Keratinocyte (primary cell): Measurements from ENCODE around the gene TTC32. TPM values are rescaled to one million over a fixed set of nuclear protein-coding genes. Genes with fewer than 3 reads are reported as not detected.

Source experiments
- DNase-seq: peaks from one replicate; pipeline ENCODE4 v3.0.0-alpha.2; 2011; ENCODE audit warnings: low read depth, missing footprints, low spot score
- FAIRE-seq: peaks from 2 replicates; lab custom pipeline; 2011; peaks lifted over from hg19 to GRCh38; lab: Jason Lieb, UNC
- H2AFZ ChIP-seq: 2 replicates; pipeline ENCODE4 v1.6.0; 2012; ENCODE audit warnings: low read length, control low read depth, inconsistent platforms; ENCODE audit not compliant: control insufficient read depth
- H3K27ac ChIP-seq: 2 replicates; pipeline ENCODE4 v1.5.1; 2011; ENCODE audit warnings: low read length; ENCODE audit not compliant: control insufficient read depth, insufficient read depth
- H3K27me3 ChIP-seq: 3 replicates; pipeline ENCODE4 v1.6.0; 2011; ENCODE audit warnings: low read length; ENCODE audit not compliant: control insufficient read depth, insufficient read depth; ENCODE audit errors: extremely low read depth
- H3K36me3 ChIP-seq, 2 experiments: 2 replicates in 1 of 2; 3 replicates in 1 of 2; pipeline ENCODE4 v1.5.1; 2011; ENCODE audit warnings: low read length in 2 of 2, mild to moderate bottlenecking in 1 of 2; ENCODE audit not compliant: control insufficient read depth in 2 of 2, insufficient read depth in 2 of 2; ENCODE audit errors: extremely low read depth in 1 of 2
- H3K4me1 ChIP-seq: 3 replicates; pipeline ENCODE4 v1.5.1; 2011; ENCODE audit warnings: low read length; ENCODE audit not compliant: control insufficient read depth, insufficient read depth; ENCODE audit errors: extremely low read depth
- H3K4me2 ChIP-seq: 3 replicates; pipeline ENCODE4 v1.6.0; 2011; ENCODE audit warnings: low read depth, low read length; ENCODE audit not compliant: control insufficient read depth, insufficient read depth; ENCODE audit errors: extremely low read depth
- H3K4me3 ChIP-seq, 3 experiments: fragments of 200-600 bp in 1 of 3; sonication (generic) in 1 of 3; 2 replicates in 2 of 3; 3 replicates in 1 of 3; pipeline ENCODE4 v1.5.1; 2011 to 2016; ENCODE audit warnings: low read length in 3 of 3, mild to moderate bottlenecking in 3 of 3, control low read depth in 2 of 3, inconsistent platforms in 1 of 3, low read depth in 1 of 3, mixed read lengths in 1 of 3, mixed run types in 1 of 3, moderate library complexity in 1 of 3; ENCODE audit not compliant: control insufficient read depth in 2 of 3, insufficient read depth in 2 of 3; ENCODE audit errors: extremely low read depth in 1 of 3
- H3K79me2 ChIP-seq: 2 replicates; pipeline ENCODE4 v1.6.0; 2012; ENCODE audit warnings: low read length; ENCODE audit not compliant: control insufficient read depth, insufficient read depth
- H3K9ac ChIP-seq: 3 replicates; pipeline ENCODE4 v1.6.0; 2011; ENCODE audit warnings: low read length; ENCODE audit not compliant: control insufficient read depth, insufficient read depth; ENCODE audit errors: extremely low read depth
- H3K9me1 ChIP-seq: 3 replicates; pipeline ENCODE4 v1.6.0; 2011; ENCODE audit warnings: low read length; ENCODE audit not compliant: control insufficient read depth, insufficient read depth; ENCODE audit errors: extremely low read depth
- H3K9me3 ChIP-seq: 2 replicates; pipeline ENCODE4 v1.5.1; 2012; ENCODE audit warnings: low read depth, low read length; ENCODE audit not compliant: control insufficient read depth
- H4K20me1 ChIP-seq: 3 replicates; pipeline ENCODE4 v1.6.0; 2011; ENCODE audit warnings: low read length; ENCODE audit not compliant: control insufficient read depth, insufficient read depth; ENCODE audit errors: extremely low read depth
- EZH2 ChIP-seq: IDR thresholded peaks from one replicate; pipeline ENCODE4 v1.6.1; 2012; ENCODE audit warnings: inconsistent platforms, mild to moderate bottlenecking, low read length, moderate library complexity
- dilution Hi-C: fragments of 300-500 bp; cut with MboI; formaldehyde crosslinking; loops from one replicate; pipeline ENCODE4 v1.7.0; 2020; ENCODE audit warnings: low sequenced_read_pairs; ENCODE audit not compliant: extremely low pct_ligation_motif_present
- polyA plus RNA-seq, 5 experiments: library from polyadenylated mRNA; depleted of rRNA in 3 of 5; stranded (reverse) in 3 of 5; stranded (forward) in 1 of 5; unstranded in 1 of 5; fragments of >200 nt; gene quantifications; 1 replicate in 1 of 5; 2 replicates in 3 of 5; 3 replicates in 1 of 5; pipeline versions ENCODE4 v1.2.1 to v1.2.3, GENCODE V29; 2011 to 2012; ENCODE audit warnings: missing spikeins in 2 of 5, low read depth in 1 of 5, low replicate concordance in 1 of 5
- TF ChIP-seq, protein P1 (sequence below), 3 experiments: IDR thresholded peaks in 1 of 3; conservative IDR thresholded peaks in 1 of 3; optimal IDR thresholded peaks in 1 of 3; 2 replicates in 2 of 3; 3 replicates in 1 of 3; pipeline versions ENCODE3 to v1.5.1; 2011; ENCODE audit warnings: low read length in 3 of 3, mild to moderate bottlenecking in 3 of 3, moderate library complexity in 2 of 3, control low read depth in 1 of 3, inconsistent platforms in 1 of 3; ENCODE audit not compliant: insufficient read depth in 2 of 3; ENCODE audit errors: extremely low read depth in 1 of 3

Gene TTC32
- polyA plus RNA-seq, 1 donor (not counting 4 experiments of a cell fraction or from before 2014, with no cell fraction given), result 7.6 TPM

DNA sequence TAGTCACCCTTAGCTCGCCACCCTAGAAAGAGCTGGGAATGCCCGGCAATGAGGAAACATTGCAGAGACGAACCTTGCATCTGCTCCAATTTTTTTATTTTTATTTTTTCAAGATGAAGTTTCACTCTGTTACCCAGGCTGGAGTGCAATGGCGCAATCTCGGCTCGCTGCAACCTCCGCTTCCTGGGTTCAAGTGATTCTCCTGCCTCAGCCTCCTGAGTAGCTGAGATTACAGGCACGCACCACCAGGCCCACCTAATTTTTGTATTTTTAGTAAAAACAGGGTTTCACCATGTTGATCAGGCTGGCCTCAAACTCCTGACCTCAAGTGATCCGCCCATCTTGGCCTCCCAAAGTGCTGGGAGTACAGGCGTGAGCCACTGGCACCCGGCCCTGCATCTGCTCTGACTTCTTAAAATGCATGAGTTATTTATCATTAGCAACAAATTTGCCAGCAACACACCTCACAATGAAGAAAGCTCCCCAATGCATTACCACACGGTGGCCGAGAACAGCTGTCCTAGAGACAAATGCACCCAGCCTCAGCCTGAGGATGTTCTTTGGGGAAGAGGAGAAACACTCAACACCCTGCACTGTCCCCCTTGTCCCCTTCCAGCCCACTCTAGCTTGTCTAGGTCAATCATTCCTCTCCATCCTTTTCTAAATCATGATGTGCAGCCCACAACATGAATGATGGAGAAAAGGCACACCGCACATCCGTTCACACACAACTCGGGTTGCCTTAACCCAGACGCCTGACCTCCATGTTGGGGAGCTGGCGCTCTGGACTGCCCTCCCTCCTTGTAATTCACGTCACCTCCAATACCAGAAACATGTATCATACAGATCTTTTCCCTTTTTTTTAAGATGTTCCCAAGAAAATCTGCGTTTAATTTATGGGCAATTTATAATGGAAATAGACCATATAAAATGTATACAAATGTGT lies 46.9 kb downstream of the TTC32 start:
- Histone ChIP-seq H3K9me1 (no peaks in the 10 kb centered on the region), H3K79me2 (no peaks in the 10 kb centered on the region), H3K27ac (no peak overlapping the region), H3K36me3 (no peaks in the 10 kb centered on the region), H3K9me3 (no peaks in the 10 kb centered on the region), H3K9ac (no peak overlapping the region), H3K4me3 (no peak overlapping the region), H4K20me1 (no peaks in the 10 kb centered on the region), H2AFZ (no peak overlapping the region), H3K4me2 (no peak overlapping the region), H3K4me1 (peaks cover 1% of the 10 kb centered on the region), H3K27me3 (no peaks in the 10 kb centered on the region)
- dilution Hi-C loops, result loop anchor here (25.0 kb wide), 1 partner anchor 493 kb away; the partner anchor contains the start of gene OSR1
- DNase-seq, result no peak
- no peak for TF ChIP-seq EZH2
- FAIRE-seq, result no peak

DNA sequence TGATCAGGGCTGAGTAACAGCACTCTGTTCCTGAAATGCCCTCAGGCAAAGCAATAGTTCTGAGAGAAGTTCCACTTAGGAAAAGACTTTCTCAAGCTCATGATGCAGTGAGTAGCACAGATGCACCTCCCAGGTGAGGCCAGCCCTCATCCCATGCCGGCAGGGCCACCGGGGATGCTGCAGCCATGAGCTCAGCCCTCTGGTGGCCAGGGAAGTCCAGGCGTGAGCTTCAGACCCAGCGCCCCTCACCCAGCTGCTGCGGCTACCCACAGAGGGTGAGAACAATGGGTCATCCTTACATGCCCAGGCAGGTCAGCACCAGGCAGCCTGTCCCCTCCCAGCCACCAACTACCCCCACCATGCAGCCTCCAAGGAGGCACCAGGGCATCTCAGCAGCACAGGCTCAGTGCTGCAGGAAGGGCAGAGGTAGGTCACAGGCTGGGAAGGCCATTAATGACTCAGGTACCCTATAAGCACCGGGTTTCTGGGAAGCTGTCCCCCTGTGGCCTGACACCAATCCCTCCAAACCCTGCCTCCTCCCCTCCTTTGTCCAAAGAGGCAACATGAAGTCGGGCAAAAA lies 50.6 kb downstream of the TTC32 start:
- no peaks in the 10 kb centered on the region for H3K4me1 ChIP-seq
- H3K36me3 ChIP-seq, result no peaks in the 10 kb centered on the region
- dilution Hi-C loops, result loop anchor here (25.0 kb wide), 1 partner anchor 489 kb away; the partner anchor contains the start of gene OSR1
- no peak overlapping the region for H3K27ac ChIP-seq
- no peak overlapping the region for H3K9ac ChIP-seq
- H2AFZ ChIP-seq, result no peak overlapping the region
- DNase-seq, result no peak
- H3K9me1 ChIP-seq, result no peaks in the 10 kb centered on the region
- H3K27me3 ChIP-seq, result no peaks in the 10 kb centered on the region
- H4K20me1 ChIP-seq, result no peaks in the 10 kb centered on the region
- no peak for TF ChIP-seq EZH2
- TF ChIP-seq, protein P1, sequence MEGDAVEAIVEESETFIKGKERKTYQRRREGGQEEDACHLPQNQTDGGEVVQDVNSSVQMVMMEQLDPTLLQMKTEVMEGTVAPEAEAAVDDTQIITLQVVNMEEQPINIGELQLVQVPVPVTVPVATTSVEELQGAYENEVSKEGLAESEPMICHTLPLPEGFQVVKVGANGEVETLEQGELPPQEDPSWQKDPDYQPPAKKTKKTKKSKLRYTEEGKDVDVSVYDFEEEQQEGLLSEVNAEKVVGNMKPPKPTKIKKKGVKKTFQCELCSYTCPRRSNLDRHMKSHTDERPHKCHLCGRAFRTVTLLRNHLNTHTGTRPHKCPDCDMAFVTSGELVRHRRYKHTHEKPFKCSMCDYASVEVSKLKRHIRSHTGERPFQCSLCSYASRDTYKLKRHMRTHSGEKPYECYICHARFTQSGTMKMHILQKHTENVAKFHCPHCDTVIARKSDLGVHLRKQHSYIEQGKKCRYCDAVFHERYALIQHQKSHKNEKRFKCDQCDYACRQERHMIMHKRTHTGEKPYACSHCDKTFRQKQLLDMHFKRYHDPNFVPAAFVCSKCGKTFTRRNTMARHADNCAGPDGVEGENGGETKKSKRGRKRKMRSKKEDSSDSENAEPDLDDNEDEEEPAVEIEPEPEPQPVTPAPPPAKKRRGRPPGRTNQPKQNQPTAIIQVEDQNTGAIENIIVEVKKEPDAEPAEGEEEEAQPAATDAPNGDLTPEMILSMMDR (optimal IDR thresholded peaks at IDR 0.05 in 1 of 3, IDR thresholded peaks at IDR 0.05 in 1 of 3, conservative IDR thresholded peaks at IDR 0.05 in 1 of 3; ENCODE audit: extremely low read depth in 1 of 3, insufficient read depth in 2 of 3, low read length in 3 of 3), result peak in 2 of 3 experiments; percentile 30 to 33
- no peak overlapping the region for H3K4me2 ChIP-seq
- H3K9me3 ChIP-seq, result no peaks in the 10 kb centered on the region
- no peak overlapping the region for H3K4me3 ChIP-seq
- no peak for FAIRE-seq
- no peaks in the 10 kb centered on the region for H3K79me2 ChIP-seq
